CD14-positive monocyte (primary cell): Measurements from ENCODE around the gene DEFB108B. TPM values are rescaled to one million over a fixed set of nuclear protein-coding genes. Genes with fewer than 3 reads are reported as not detected.
A peak's percentile ranks its signal among the peaks of the same experiment; 100 is the strongest.
"Not testable (repeated sequence)": the region's sequence is repeated elsewhere in the genome, so short reads cannot be mapped to it uniquely, and the experiment has no call there.

ENCODE experiments used
- DNase-seq, 3 donors: peaks; one replicate each; pipeline ENCODE4 v3.0.0-alpha.2; 2011 to 2022
- H2AFZ ChIP-seq: 2 replicates; pipeline ENCODE4 v1.6.0; 2012; ENCODE audit warnings: mild to moderate bottlenecking, low read depth, low read length, inconsistent platforms; ENCODE audit not compliant: insufficient read depth, poor library complexity, severe bottlenecking
- H3K27ac ChIP-seq, 2 donors: 1 replicate in 1 of 2; 2 replicates in 1 of 2; pipeline ENCODE4 v1.5.1; 2012 to 2013; ENCODE audit warnings: low read length in 2 of 2, control low read depth in 1 of 2, inconsistent platforms in 1 of 2, low read depth in 1 of 2, mild to moderate bottlenecking in 1 of 2
- H3K27me3 ChIP-seq, 2 donors: one replicate each; pipeline versions ENCODE4 v1.6.0 to v1.6.1; 2011 to 2013; ENCODE audit warnings: low read length in 2 of 2; ENCODE audit not compliant: control insufficient read depth in 2 of 2, insufficient read depth in 2 of 2
- H3K36me3 ChIP-seq, 2 donors: replicated peaks in 1 of 2; 1 replicate in 1 of 2; 2 replicates in 1 of 2; pipeline versions ENCODE4 v1.5.1 to v1.6.1; 2012 to 2013; ENCODE audit warnings: low read length in 2 of 2, control low read depth in 1 of 2, inconsistent platforms in 1 of 2, mild to moderate bottlenecking in 1 of 2; ENCODE audit not compliant: insufficient read depth in 2 of 2, control insufficient read depth in 1 of 2
- H3K4me1 ChIP-seq, 2 donors: 1 replicate in 1 of 2; 2 replicates in 1 of 2; pipeline versions ENCODE4 v1.5.1 to v1.6.1; 2012 to 2013; ENCODE audit warnings: low read length in 2 of 2, control low read depth in 1 of 2, inconsistent platforms in 1 of 2, mild to moderate bottlenecking in 1 of 2, moderate library complexity in 1 of 2; ENCODE audit not compliant: insufficient read depth in 2 of 2, control insufficient read depth in 1 of 2
- H3K4me2 ChIP-seq: replicated peaks from 2 replicates; pipeline ENCODE3; 2012; ENCODE audit warnings: low read length, moderate library complexity, mild to moderate bottlenecking; ENCODE audit not compliant: poor library complexity, severe bottlenecking; ENCODE audit errors: extremely low read depth
- H3K4me3 ChIP-seq, 3 experiments: fragments of 200-600 bp in 1 of 3; sonication (generic) in 1 of 3; replicated peaks in 1 of 3; 1 replicate in 2 of 3; 2 replicates in 1 of 3; pipeline ENCODE4 v1.5.1; 2011 to 2013; ENCODE audit warnings: low read length in 3 of 3, mild to moderate bottlenecking in 3 of 3, control low read depth in 2 of 3, low read depth in 2 of 3, inconsistent platforms in 1 of 3, moderate library complexity in 1 of 3
- H3K79me2 ChIP-seq: 2 replicates; pipeline ENCODE4 v1.6.0; 2012; ENCODE audit warnings: mild to moderate bottlenecking, control low read depth, inconsistent platforms, low read length, moderate library complexity; ENCODE audit not compliant: insufficient read depth
- H3K9ac ChIP-seq: 2 replicates; pipeline ENCODE4 v1.6.0; 2017; ENCODE audit warnings: low read length, mild to moderate bottlenecking; ENCODE audit not compliant: insufficient read depth, poor library complexity, severe bottlenecking
- H3K9me3 ChIP-seq, 2 donors: replicated peaks in 1 of 2; 1 replicate in 1 of 2; 2 replicates in 1 of 2; pipeline versions ENCODE4 v1.5.1 to v1.6.1; 2012 to 2013; ENCODE audit warnings: low read length in 2 of 2, control low read depth in 1 of 2; ENCODE audit not compliant: control insufficient read depth in 1 of 2, insufficient read depth in 1 of 2
- H4K20me1 ChIP-seq: 2 replicates; pipeline ENCODE4 v1.6.0; 2012; ENCODE audit warnings: mild to moderate bottlenecking, low read length, control low read depth, moderate library complexity; ENCODE audit not compliant: insufficient read depth
- H3K27ac Mint-ChIP-seq, 7 donors: one replicate each; pipeline ENCODE4 v1.8.0; 2020; ENCODE audit warnings: mild to moderate bottlenecking in 7 of 7, mixed read lengths in 7 of 7, moderate library complexity in 6 of 7, inconsistent platforms in 2 of 7
- H3K27me3 Mint-ChIP-seq, 3 donors: one replicate each; pipeline ENCODE4 v1.8.0; 2021 to 2022; ENCODE audit warnings: low read depth in 3 of 3, mild to moderate bottlenecking in 3 of 3, mixed read lengths in 3 of 3, moderate library complexity in 3 of 3, inconsistent platforms in 1 of 3
- H3K36me3 Mint-ChIP-seq, 2 donors: one replicate each; pipeline ENCODE4 v1.8.0; 2020; ENCODE audit warnings: mixed read lengths in 2 of 2, inconsistent platforms in 1 of 2, mild to moderate bottlenecking in 1 of 2
- H3K4me1 Mint-ChIP-seq: one replicate; pipeline ENCODE4 v1.8.0; 2020; ENCODE audit warnings: mild to moderate bottlenecking, mixed read lengths
- H3K4me3 Mint-ChIP-seq, 2 donors: one replicate each; pipeline ENCODE4 v1.8.0; 2020; ENCODE audit warnings: mild to moderate bottlenecking in 2 of 2, mixed read lengths in 2 of 2, moderate library complexity in 1 of 2
- H3K9me3 Mint-ChIP-seq, 7 donors: one replicate each; pipeline ENCODE4 v1.8.0; 2020 to 2022; ENCODE audit warnings: mixed read lengths in 7 of 7, mild to moderate bottlenecking in 6 of 7, moderate library complexity in 6 of 7, inconsistent platforms in 2 of 7
- CTCF ChIP-seq: fragments of 200-600 bp; IDR thresholded peaks from one replicate; pipeline ENCODE4 v1.8.0; 2022; ENCODE audit warnings: antibody characterized with exemption, mild to moderate bottlenecking
- WGBS: methylation state at CpG from one replicate; pipeline ENCODE4 v1.1.5; 2013; ENCODE audit warnings: missing lambda C conversion rate; ENCODE audit not compliant: insufficient coverage; 5-methylcytosine and 5-hydroxymethylcytosine counted together
- intact Hi-C, 2 donors: fragments of 100-400 bp; cut with micrococcal nuclease; formaldehyde crosslinking; loops; one replicate each; pipeline versions ENCODE4 v1.15.0 to v1.15.1; 2023
- polyA plus RNA-seq, 3 donors: library from polyadenylated mRNA; depleted of rRNA in 1 of 3; unstranded in 2 of 3; stranded (reverse) in 1 of 3; fragments of 300-500 nt in 2 of 3; fragments of >200 nt in 1 of 3; fragmentation: Illumina TruSeq in 2 of 3; gene quantifications; 1 replicate in 2 of 3; 2 replicates in 1 of 3; pipeline ENCODE4 v1.2.3, GENCODE V29; 2012 to 2021

Gene DEFB108B
- polyA plus RNA-seq, 3 donors, result not detected

GRCh38 chr11:71791111-71791510 is 41.9 kb upstream of the DEFB108B start:
- H3K27ac ChIP-seq, H3K4me3 ChIP-seq, H3K9ac ChIP-seq, H3K27me3 Mint-ChIP-seq, H3K79me2 ChIP-seq, intact Hi-C loops, H3K9me3 Mint-ChIP-seq, H3K9me3 ChIP-seq, H3K4me2 ChIP-seq, H3K36me3 Mint-ChIP-seq, DNase-seq, H3K27me3 ChIP-seq, H2AFZ ChIP-seq, H4K20me1 ChIP-seq, H3K27ac Mint-ChIP-seq, H3K36me3 ChIP-seq: not testable (repeated sequence)
- H3K4me1 Mint-ChIP-seq, result peaks cover 12% of the 10 kb centered on the region
- WGBS, result 93% methylated on average over 3 of the region's 7 CpGs
- H3K4me3 Mint-ChIP-seq, result peak overlapping the region in 1 of 2 donors; percentile 16
- peaks cover 8 to 11% of the 10 kb centered on the region in 2 donors for H3K4me1 ChIP-seq

- H3K9me3 ChIP-seq, H3K4me1 ChIP-seq, H3K27me3 ChIP-seq, H3K36me3 ChIP-seq, H3K36me3 Mint-ChIP-seq, intact Hi-C loops, H3K4me2 ChIP-seq, H3K9me3 Mint-ChIP-seq, H4K20me1 ChIP-seq, H3K4me3 ChIP-seq, H3K27ac ChIP-seq, H3K79me2 ChIP-seq, H3K9ac ChIP-seq, H3K4me3 Mint-ChIP-seq, H2AFZ ChIP-seq, H3K27me3 Mint-ChIP-seq: not testable (repeated sequence)
- TF ChIP-seq CTCF, result peak; percentile 60
- 100% methylated on average over 1 of the region's 6 CpGs for WGBS
- peak overlapping the region in 1 of 7 donors; percentile 21 for H3K27ac Mint-ChIP-seq
- peaks cover 10% of the 10 kb centered on the region for H3K4me1 Mint-ChIP-seq
- DNase-seq, result peak in 2 of 3 donors; percentile 12 to 25
Measured at GRCh38 chr11:71792621-71793235, 40.3 kb upstream of the DEFB108B start.

GRCh38 chr11:71794386-71795040 is 38.5 kb upstream of the DEFB108B start:
- H3K27me3 ChIP-seq, H3K9me3 ChIP-seq, H3K4me3 Mint-ChIP-seq, H3K9ac ChIP-seq, H4K20me1 ChIP-seq, H3K27ac Mint-ChIP-seq, intact Hi-C loops, H3K4me1 ChIP-seq, H3K27ac ChIP-seq, H3K36me3 Mint-ChIP-seq, H2AFZ ChIP-seq, H3K36me3 ChIP-seq, H3K9me3 Mint-ChIP-seq, DNase-seq, H3K4me3 ChIP-seq, H3K79me2 ChIP-seq, H3K4me1 Mint-ChIP-seq, H3K4me2 ChIP-seq, H3K27me3 Mint-ChIP-seq: not testable (repeated sequence)
- 92% methylated on average over 12 of the region's 13 CpGs for WGBS

GRCh38 chr11:71795236-71795635 is 37.8 kb upstream of the DEFB108B start:
- DNase-seq, H3K27me3 Mint-ChIP-seq, H3K9me3 Mint-ChIP-seq, H3K4me3 ChIP-seq, H3K79me2 ChIP-seq, H3K36me3 Mint-ChIP-seq, H2AFZ ChIP-seq, H3K4me3 Mint-ChIP-seq, H3K4me1 ChIP-seq, H3K9me3 ChIP-seq, H4K20me1 ChIP-seq, H3K4me2 ChIP-seq, H3K4me1 Mint-ChIP-seq, H3K27ac ChIP-seq, intact Hi-C loops, H3K36me3 ChIP-seq, H3K9ac ChIP-seq, H3K27me3 ChIP-seq: not testable (repeated sequence)
- WGBS, result 100% methylated on average over 3 of the region's 5 CpGs
- peak overlapping the region in 1 of 7 donors; percentile 42 for H3K27ac Mint-ChIP-seq
